H1 (cell line): ENCODE data around the gene GRAMD2A.

Experiments
- ASH2L ChIP-seq: fragments of 200-600, 300-600 bp; sonication (generic); IDR thresholded peaks from one replicate; pipeline ENCODE4 v1.7.1; 2017; ENCODE audit warnings: low read length
- ATF2 ChIP-seq: IDR thresholded peaks from 2 replicates; pipeline ENCODE4 v1.6.1; 2012; ENCODE audit warnings: low read length, inconsistent platforms
- CHD7 ChIP-seq: fragments of 300-600 bp; sonication (generic); IDR thresholded peaks from 2 replicates; pipeline ENCODE4 v1.7.1; 2012; ENCODE audit warnings: low read length, moderate library complexity, mild to moderate bottlenecking, inconsistent platforms; ENCODE audit not compliant: insufficient replicate concordance
- EP300 ChIP-seq, 2 experiments: IDR thresholded peaks; 1 replicate in 1 of 2; 2 replicates in 1 of 2; pipeline ENCODE4 v1.6.1; 2011 to 2012; ENCODE audit warnings: low read depth in 2 of 2, low read length in 2 of 2, mild to moderate bottlenecking in 2 of 2, borderline replicate concordance in 1 of 2, inconsistent platforms in 1 of 2, moderate library complexity in 1 of 2
- EZH2 ChIP-seq: fragments of 200-600 bp; sonication (generic); IDR thresholded peaks from 2 replicates; pipeline ENCODE4 v1.7.1; 2012; ENCODE audit warnings: low read depth, mild to moderate bottlenecking, moderate library complexity, low read length, inconsistent platforms; ENCODE audit not compliant: severe bottlenecking
- JUND ChIP-seq: IDR thresholded peaks from 2 replicates; pipeline ENCODE4 v1.6.1; 2011; ENCODE audit warnings: mild to moderate bottlenecking, improper control_type of control experiment, low read length
- POLR2A ChIP-seq, 2 experiments: IDR thresholded peaks; 1 replicate in 1 of 2; 2 replicates in 1 of 2; pipeline ENCODE4 v1.6.1; 2011; ENCODE audit warnings: low read depth in 2 of 2, low read length in 2 of 2, mild to moderate bottlenecking in 2 of 2; ENCODE audit errors: control extremely low read depth in 1 of 2
- POLR2AphosphoS5 ChIP-seq: IDR thresholded peaks from 2 replicates; pipeline ENCODE4 v1.6.1; 2011; ENCODE audit warnings: low read depth, low read length
- SRF ChIP-seq: IDR thresholded peaks from 2 replicates; pipeline ENCODE4 v1.6.1; 2011; ENCODE audit warnings: mild to moderate bottlenecking, low read depth, low read length, moderate library complexity
- TEAD4 ChIP-seq: IDR thresholded peaks from 2 replicates; pipeline ENCODE4 v1.6.1; 2012; ENCODE audit warnings: low read depth, low read length, inconsistent platforms, mixed read lengths
- TF ChIP-seq, protein P1 (sequence below), 3 experiments: IDR thresholded peaks; 1 replicate in 2 of 3; 2 replicates in 1 of 3; pipeline versions ENCODE4 v1.5.1 to v1.6.1; 2011; ENCODE audit warnings: low read length in 3 of 3, mild to moderate bottlenecking in 3 of 3, inconsistent platforms in 2 of 3, low read depth in 1 of 3, moderate library complexity in 1 of 3; ENCODE audit not compliant: insufficient read depth in 1 of 3; ENCODE audit errors: control extremely low read depth in 1 of 3

- TF ChIP-seq ATF2 (no peak), TEAD4 (no peak), POLR2A (IDR thresholded peaks at IDR 0.05; ENCODE audit: control extremely low read depth in 1 of 2, low read depth in 2 of 2, low read length in 2 of 2) (no peak), ASH2L (no peak), CHD7 (no peak), JUND (no peak), SRF (no peak), EP300 (IDR thresholded peaks at IDR 0.05; ENCODE audit: borderline replicate concordance in 1 of 2, low read depth in 2 of 2, low read length in 2 of 2) (no peak), EZH2 (no peak), POLR2AphosphoS5 (no peak)
- TF ChIP-seq, protein P1, sequence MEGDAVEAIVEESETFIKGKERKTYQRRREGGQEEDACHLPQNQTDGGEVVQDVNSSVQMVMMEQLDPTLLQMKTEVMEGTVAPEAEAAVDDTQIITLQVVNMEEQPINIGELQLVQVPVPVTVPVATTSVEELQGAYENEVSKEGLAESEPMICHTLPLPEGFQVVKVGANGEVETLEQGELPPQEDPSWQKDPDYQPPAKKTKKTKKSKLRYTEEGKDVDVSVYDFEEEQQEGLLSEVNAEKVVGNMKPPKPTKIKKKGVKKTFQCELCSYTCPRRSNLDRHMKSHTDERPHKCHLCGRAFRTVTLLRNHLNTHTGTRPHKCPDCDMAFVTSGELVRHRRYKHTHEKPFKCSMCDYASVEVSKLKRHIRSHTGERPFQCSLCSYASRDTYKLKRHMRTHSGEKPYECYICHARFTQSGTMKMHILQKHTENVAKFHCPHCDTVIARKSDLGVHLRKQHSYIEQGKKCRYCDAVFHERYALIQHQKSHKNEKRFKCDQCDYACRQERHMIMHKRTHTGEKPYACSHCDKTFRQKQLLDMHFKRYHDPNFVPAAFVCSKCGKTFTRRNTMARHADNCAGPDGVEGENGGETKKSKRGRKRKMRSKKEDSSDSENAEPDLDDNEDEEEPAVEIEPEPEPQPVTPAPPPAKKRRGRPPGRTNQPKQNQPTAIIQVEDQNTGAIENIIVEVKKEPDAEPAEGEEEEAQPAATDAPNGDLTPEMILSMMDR (IDR thresholded peaks at IDR 0.05; ENCODE audit: control extremely low read depth in 1 of 3, insufficient read depth in 1 of 3, low read depth in 1 of 3, low read length in 3 of 3), result no peak
Measured at GRCh38 chr15:72141171-72142084, 56.2 kb downstream of the GRAMD2A start.
